ENCODE measurements around the gene ATG2B.

GRCh38 chr14:96271421-96271762 is 91.7 kb downstream of the ATG2B start:
- TF ChIP-seq POLR2AphosphoS5 (IDR thresholded peaks at IDR 0.05; ENCODE audit: borderline replicate concordance, low read depth, low read length) (no peak), FOXP2 (optimal IDR thresholded peaks at IDR 0.05; ENCODE audit: control extremely low read depth, extremely low read length, insufficient read depth) (no peak)
